HepG2 (cell line): ENCODE measurements around the gene UBL5. TPM values are rescaled to one million over a fixed set of nuclear protein-coding genes. Genes with fewer than 3 reads are reported as not detected.
"Not testable (repeated sequence)": the region's sequence is repeated elsewhere in the genome, so short reads cannot be mapped to it uniquely, and the experiment has no call there.

Experiments used
- ATAC-seq: fragments of 200-7000 bp; cut with Tn5 transposase; 3 replicates; pipeline ENCODE4 v1.9.1; 2020; ENCODE audit warnings: mild to moderate bottlenecking, moderate library complexity
- BruUV-seq: library from RNA; stranded (reverse); fragments of 400-500 nt; replicated peaks from 2 replicates; lab custom pipeline; 2021; lab: Mats Ljungman, UMichigan
- CTCF ChIA-PET: fragments of 300-600 bp; formaldehyde crosslinking; extraction: SDS; loops from one replicate; lab custom pipeline; 2021; ENCODE audit warnings: low total read pairs, inconsistent platforms, low intra/inter-chr PET ratio; lab: Yijun Ruan, JAX
- POLR2A ChIA-PET: fragments of 350-600 bp; sonication (Branson Sonifier 250); formaldehyde crosslinking; loops from one replicate; lab custom pipeline; 2020; ENCODE audit warnings: antibody characterized with exemption, inconsistent platforms; lab: Yijun Ruan, JAX
- DNase-seq: peaks from one replicate; pipeline ENCODE4 v3.0.0-alpha.2; 2015; ENCODE audit warnings: low spot score
- FAIRE-seq: peaks from 3 replicates; lab custom pipeline; 2011; peaks lifted over from hg19 to GRCh38; lab: Jason Lieb, UNC
- H2AFZ ChIP-seq: one replicate; pipeline ENCODE4 v1.6.1; 2011; ENCODE audit warnings: low read length, inconsistent platforms
- H3K27ac ChIP-seq: fragments of 300-600 bp; 3 replicates; pipeline ENCODE4 v1.8.0; 2011; ENCODE audit warnings: mixed run types, mild to moderate bottlenecking, mixed read lengths, low read length, inconsistent platforms; ENCODE audit not compliant: insufficient read depth; ENCODE audit errors: extremely low read length
- H3K27me3 ChIP-seq, 2 experiments: fragments of 200-600 bp in 1 of 2; 2 replicates in 1 of 2; 3 replicates in 1 of 2; pipeline versions ENCODE4 v1.6.0 to v1.8.0; 2011; ENCODE audit warnings: low read length in 2 of 2, mild to moderate bottlenecking in 2 of 2, moderate library complexity in 2 of 2, inconsistent platforms in 1 of 2; ENCODE audit not compliant: insufficient read depth in 2 of 2, control insufficient read depth in 1 of 2
- H3K36me3 ChIP-seq, 2 experiments: fragments of 200-600 bp in 1 of 2; replicated peaks in 1 of 2; 2 replicates in 1 of 2; 3 replicates in 1 of 2; pipeline versions ENCODE4 v1.5.1 to v1.8.0; 2011; ENCODE audit warnings: low read length in 2 of 2, inconsistent platforms in 1 of 2; ENCODE audit not compliant: insufficient read depth in 2 of 2, control insufficient read depth in 1 of 2
- H3K4me1 ChIP-seq: 2 replicates; pipeline ENCODE4 v1.5.1; 2012; ENCODE audit warnings: low read length, inconsistent platforms; ENCODE audit not compliant: insufficient read depth
- H3K4me2 ChIP-seq: 2 replicates; pipeline ENCODE4 v1.6.0; 2011; ENCODE audit warnings: low read depth, low read length, inconsistent platforms
- H3K4me3 ChIP-seq, 3 experiments: fragments of 200-600 bp in 1 of 3; sonication (generic), shearing (Covaris generic) in 1 of 3; replicated peaks in 1 of 3; 2 replicates each; pipeline ENCODE4 v1.5.1; 2011 to 2016; ENCODE audit warnings: low read length in 3 of 3, inconsistent platforms in 2 of 3, low read depth in 2 of 3, mild to moderate bottlenecking in 2 of 3, control low read depth in 1 of 3, mixed read lengths in 1 of 3; ENCODE audit not compliant: insufficient read depth in 1 of 3
- H3K79me2 ChIP-seq: one replicate; pipeline ENCODE4 v1.6.1; 2011; ENCODE audit warnings: low read length, inconsistent platforms; ENCODE audit not compliant: insufficient read depth
- H3K9ac ChIP-seq: 2 replicates; pipeline ENCODE4 v1.6.0; 2011; ENCODE audit warnings: mild to moderate bottlenecking, low read depth, low read length, inconsistent platforms; ENCODE audit not compliant: insufficient read depth
- H3K9me3 ChIP-seq: 2 replicates; pipeline ENCODE4 v1.5.1; 2012; ENCODE audit warnings: mild to moderate bottlenecking, low read length
- H4K20me1 ChIP-seq: 2 replicates; pipeline ENCODE4 v1.6.0; 2011; ENCODE audit warnings: inconsistent platforms, mild to moderate bottlenecking, low read length, moderate library complexity; ENCODE audit not compliant: insufficient read depth
- ARNT2 ChIP-seq: sonication (generic); formaldehyde crosslinking; IDR thresholded peaks from 2 replicates; pipeline ENCODE4 v1.8.0; 2022; ENCODE audit warnings: mild to moderate bottlenecking, low read depth, missing genetic modification reagents, moderate library complexity
- BORCS8-MEF2B ChIP-seq: sonication (generic); formaldehyde crosslinking; IDR thresholded peaks from 2 replicates; pipeline ENCODE4 v1.8.0; 2022; ENCODE audit warnings: mild to moderate bottlenecking, missing genetic modification reagents
- CREB1 ChIP-seq, 2 experiments: fragments of 450-650 bp in 1 of 2; IDR thresholded peaks; 2 replicates each; pipeline ENCODE4 v1.6.1; 2016 to 2017; ENCODE audit warnings: control low read depth in 1 of 2, mild to moderate bottlenecking in 1 of 2, missing compliant biosample characterization in 1 of 2, missing genetic modification characterization in 1 of 2
- FOXK1 ChIP-seq: sonication (generic); formaldehyde crosslinking; IDR thresholded peaks from 2 replicates; pipeline ENCODE4 v1.4.0; 2020; ENCODE audit warnings: low read depth, missing genetic modification reagents, borderline replicate concordance
- GTF2F1 ChIP-seq: fragments of 150-350 bp; IDR thresholded peaks from 2 replicates; pipeline ENCODE4 v1.6.1; 2014; ENCODE audit warnings: low read length
- KDM2A ChIP-seq: sonication (generic); formaldehyde crosslinking; IDR thresholded peaks from 2 replicates; pipeline ENCODE4 v1.4.0; 2020; ENCODE audit warnings: low read depth, missing genetic modification reagents, borderline replicate concordance
- NFKB2 ChIP-seq: sonication (generic); formaldehyde crosslinking; IDR thresholded peaks from 2 replicates; pipeline ENCODE4 v1.4.0; 2020; ENCODE audit warnings: missing genetic modification reagents, borderline replicate concordance
- SP1 ChIP-seq, 2 experiments: fragments of 450-650 bp in 1 of 2; sonication (generic) in 1 of 2; formaldehyde crosslinking in 1 of 2; IDR thresholded peaks; 2 replicates each; pipeline versions ENCODE4 v1.4.0 to v1.6.1; 2016 to 2020; ENCODE audit warnings: missing genetic modification reagents in 1 of 2
- SRSF4 ChIP-seq: fragments of 200-400 bp; formaldehyde crosslinking; IDR thresholded peaks from one replicate; pipeline ENCODE4 v1.6.1; 2018; ENCODE audit warnings: mild to moderate bottlenecking, low read depth, low read length, moderate library complexity; ENCODE audit not compliant: poor library complexity, severe bottlenecking
- ZNF282 ChIP-seq: fragments of 450-650 bp; IDR thresholded peaks from 2 replicates; pipeline ENCODE4 v1.6.1; 2018; ENCODE audit not compliant: partially characterized antibody
- ZNF660 ChIP-seq: sonication (generic); formaldehyde crosslinking; IDR thresholded peaks from 2 replicates; pipeline ENCODE4 v1.5.1; 2020; ENCODE audit warnings: mild to moderate bottlenecking, low read depth, missing genetic modification reagents, borderline replicate concordance
- ZNF740 ChIP-seq: sonication (generic); formaldehyde crosslinking; IDR thresholded peaks from 2 replicates; pipeline ENCODE4 v1.4.0; 2020; ENCODE audit warnings: missing genetic modification reagents
- ZNF761 ChIP-seq: sonication (generic); formaldehyde crosslinking; conservative IDR thresholded peaks from 2 replicates; pipeline ENCODE4 v1.4.0; 2020; ENCODE audit warnings: mild to moderate bottlenecking, missing genetic modification reagents
- WGBS: methylation state at CpG from one replicate; pipeline ENCODE4 v1.1.6; 2017; ENCODE audit warnings: low lambda C conversion rate; 5-methylcytosine and 5-hydroxymethylcytosine counted together
- in situ Hi-C: cut with HindIII; loops from 2 replicates; pipeline ENCODE4 v1.10.0; 2017; ENCODE audit warnings: low pct_unique_long_range_greater_than_20kb; ENCODE audit not compliant: extremely low pct_ligation_motif_present
- intact Hi-C: fragments of 100-400 bp; cut with micrococcal nuclease; formaldehyde crosslinking; loops from one replicate; pipeline ENCODE4 v1.10.0; 2022; ENCODE audit not compliant: unreplicated experiment
- polyA plus RNA-seq, 8 experiments: library from polyadenylated mRNA; depleted of rRNA in 3 of 8; stranded (reverse) in 7 of 8; unstranded in 1 of 8; fragments of >200 nt; fragmentation: Illumina TruSeq in 4 of 8; extraction: Trizol in 4 of 8; gene quantifications; 2 replicates each; pipeline versions ENCODE4 v1.2.1 to v1.2.3, GENCODE V29; 2011 to 2016; ENCODE audit warnings: low read depth in 4 of 8, missing spikeins in 1 of 8, mixed read lengths in 1 of 8; ENCODE audit not compliant: insufficient read depth in 1 of 8
- total RNA-seq, 5 experiments: library from RNA; depleted of rRNA; stranded (reverse); fragments of >200 nt; fragmentation: Illumina TruSeq; extraction: Trizol; gene quantifications; 2 replicates each; pipeline ENCODE4 v1.2.3, GENCODE V29; 2016; ENCODE audit warnings: low read depth in 1 of 5

The UBL5 gene
- total and polyA plus RNA-seq, 2 of the 13 experiments (the other 11 are each of a cell fraction or from before 2014, with no cell fraction given), result 373 to 487 TPM

GRCh38 chr19:9819596-9819909 is 8.2 kb upstream of the UBL5 start (continued):
- TF ChIP-seq GTF2F1, result no peak
- no peak for TF ChIP-seq SRSF4
- no peak for TF ChIP-seq SP1 (IDR thresholded peaks at IDR 0.05)
- TF ChIP-seq SP1 (CRISPR knock-in tag; IDR thresholded peaks at IDR 0.05), result peak; percentile 4; the same call in 1 of the 2 replicates
- TF ChIP-seq ZNF740 (CRISPR knock-in tag), result no peak
- TF ChIP-seq CREB1 (IDR thresholded peaks at IDR 0.05), result no peak
- no peak for TF ChIP-seq CREB1 (CRISPR knock-in tag; IDR thresholded peaks at IDR 0.05)
- TF ChIP-seq FOXK1 (CRISPR knock-in tag), result peak; percentile 22; the same call in 1 of the 2 replicates
- peak; percentile 16; the same call in 1 of the 2 replicates for TF ChIP-seq BORCS8-MEF2B
- TF ChIP-seq ZNF282, result no peak
- TF ChIP-seq ARNT2, result no peak
- no peak for TF ChIP-seq ZNF761 (CRISPR knock-in tag)
- TF ChIP-seq KDM2A (CRISPR knock-in tag), result 0 out of 2 replicates have a peak, but pooled peaks have one; percentile 35
- TF ChIP-seq ZNF660 (CRISPR knock-in tag), result no peak
- TF ChIP-seq NFKB2, result 0 out of 2 replicates have a peak, but pooled peaks have one; percentile 26

- H3K27me3 ChIP-seq, H3K27ac ChIP-seq, POLR2A ChIA-PET, H3K36me3 ChIP-seq, in situ Hi-C loops, H3K9me3 ChIP-seq, DNase-seq, FAIRE-seq, ATAC-seq, H2AFZ ChIP-seq, CTCF ChIA-PET, intact Hi-C loops, H4K20me1 ChIP-seq: not testable (repeated sequence)
- TSS peak; percentile 64 for BruUV-seq
- Histone ChIP-seq H3K79me2 (peaks cover 29% of the 10 kb centered on the region), H3K4me2 (peak overlapping the region; percentile 68), H3K4me1 (peaks cover 33% of the 10 kb centered on the region), H3K4me3 (peak overlapping the region in 1 of 3 experiments; percentile 69; a peak in 3 of 6 replicates), H3K9ac (peak overlapping the region; percentile 23; the same call in 1 of the 2 replicates)
- 95% methylated on average over 6 of the region's 8 CpGs for WGBS
Observed at GRCh38 chr19:9820034-9820433, 7.7 kb upstream of the UBL5 start.
